Kidney epithelial cell (primary cell): ENCODE results near the gene CRYBG1. TPM values are rescaled to one million over a fixed set of nuclear protein-coding genes. Genes with fewer than 3 reads are reported as not detected.

Experiments
- DNase-seq: peaks from one replicate; pipeline ENCODE4 v3.0.0-alpha.2; 2010; ENCODE audit warnings: low read depth
- H3K27me3 ChIP-seq: 2 replicates; pipeline ENCODE4 v1.6.0; 2011; ENCODE audit warnings: low read length; ENCODE audit not compliant: control insufficient read depth, insufficient read depth
- H3K36me3 ChIP-seq: 2 replicates; pipeline ENCODE4 v1.5.1; 2011; ENCODE audit warnings: low read length; ENCODE audit not compliant: control insufficient read depth, insufficient read depth
- H3K4me3 ChIP-seq: 2 replicates; pipeline ENCODE4 v1.5.1; 2011; ENCODE audit warnings: low read depth, mild to moderate bottlenecking, control low read depth, low read length
- CTCF ChIP-seq: IDR thresholded peaks from 2 replicates; pipeline ENCODE4 v1.5.1; 2011; ENCODE audit warnings: mild to moderate bottlenecking, moderate library complexity, low read length, control low read depth, inconsistent platforms; ENCODE audit not compliant: insufficient read depth, poor library complexity, severe bottlenecking
- total RNA-seq: library from RNA; depleted of rRNA; stranded (reverse); fragments of >200 nt; gene quantifications from 2 replicates; pipeline ENCODE4 v1.2.3, GENCODE V29; 2015

Gene CRYBG1
- total RNA-seq, 1 donor from 2014 or later, result 4.4 TPM

GRCh38 chr6:106445508-106445878 lies 85.0 kb downstream of the CRYBG1 start:
- Histone ChIP-seq H3K4me3 (no peak overlapping the region), H3K36me3 (no peaks in the 10 kb centered on the region), H3K27me3 (peaks cover 3% of the 10 kb centered on the region)
- TF ChIP-seq CTCF, result no peak
- no peak for DNase-seq

GRCh38 chr6:106446287-106446885 lies 85.9 kb downstream of the CRYBG1 start:
- Histone ChIP-seq H3K4me3 (no peak overlapping the region), H3K27me3 (peaks cover 3% of the 10 kb centered on the region), H3K36me3 (no peaks in the 10 kb centered on the region)
- TF ChIP-seq CTCF, result peak; percentile 2
- no peak for DNase-seq

GRCh38 chr6:106446983-106447382 lies 86.5 kb downstream of the CRYBG1 start:
- TF ChIP-seq CTCF, result no peak

GRCh38 chr6:106448000-106448426 lies 87.5 kb downstream of the CRYBG1 start:
- Histone ChIP-seq H3K4me3 (no peak overlapping the region), H3K27me3 (no peaks in the 10 kb centered on the region), H3K36me3 (no peaks in the 10 kb centered on the region)
- no peak for DNase-seq
- no peak for TF ChIP-seq CTCF

More at GRCh38 chr6:106446983-106447382, 86.5 kb downstream of the CRYBG1 start:
- DNase-seq, result peak; percentile 45
- Histone ChIP-seq H3K4me3 (no peak overlapping the region), H3K27me3 (peaks cover 3% of the 10 kb centered on the region), H3K36me3 (no peaks in the 10 kb centered on the region)

- no peaks in the 10 kb centered on the region for H3K27me3 ChIP-seq
- no peak for DNase-seq
- no peak for TF ChIP-seq CTCF
- no peak overlapping the region for H3K4me3 ChIP-seq
- H3K36me3 ChIP-seq, result no peaks in the 10 kb centered on the region
Measured at GRCh38 chr6:106450653-106451052, 90.1 kb downstream of the CRYBG1 start.

- H3K27me3 ChIP-seq, result no peaks in the 10 kb centered on the region
- H3K36me3 ChIP-seq, result no peaks in the 10 kb centered on the region
- no peak for TF ChIP-seq CTCF
- no peak for DNase-seq
- H3K4me3 ChIP-seq, result no peak overlapping the region
Measured at GRCh38 chr6:106451439-106451838, 90.9 kb downstream of the CRYBG1 start.
